ENCODE results near the gene KMT5B.

The KMT5B gene

DNA sequence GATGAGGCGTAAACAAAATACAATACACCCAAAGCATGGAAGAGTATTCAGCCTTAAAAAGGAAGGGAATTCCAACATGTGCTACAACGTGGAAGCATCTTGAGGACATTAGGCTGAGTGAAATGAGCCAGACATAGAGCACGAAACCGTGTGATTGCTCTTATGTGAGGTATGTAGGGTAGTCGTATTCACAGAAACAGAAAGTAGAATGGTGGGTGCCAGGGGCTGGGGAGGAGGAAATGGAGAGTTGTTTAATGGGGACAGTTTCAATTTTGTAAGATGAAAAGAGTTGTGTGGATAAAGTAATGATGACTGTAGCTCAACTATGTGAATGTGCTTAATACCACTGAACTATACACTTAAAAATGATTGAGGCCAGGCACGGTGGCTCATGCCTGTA lies 10.2 kb upstream of the KMT5B start:
- H3K27ac ChIP-seq (ENCODE audit: insufficient read depth in 1 of 2, low read depth in 1 of 2, low read length in 2 of 2, poor library complexity in 1 of 2, severe bottlenecking in 2 of 2) = no peak overlapping the region
- H3K36me3 ChIP-seq (ENCODE audit: control insufficient read depth in 4 of 4, insufficient read depth in 4 of 4, low read length in 3 of 4) = no peaks in the 10 kb centered on the region
- WGBS (ENCODE audit: insufficient coverage) = 84% methylated on average over 5 of the region's 6 CpGs
- no peak for DNase-seq
- no peaks in the 10 kb centered on the region for H3K27me3 ChIP-seq (replicated peaks in 2 of 5; ENCODE audit: control insufficient read depth in 4 of 5, insufficient read depth in 5 of 5, low read length in 4 of 5)
- ChIA-PET CTCF (no interaction called here), POLR2A (no interaction called here)
- peaks cover 0 to 7% (median 5%) of the 10 kb centered on the region in 4 experiments for H3K4me1 ChIP-seq (ENCODE audit: control extremely low read depth in 1 of 4, control insufficient read depth in 4 of 4, insufficient read depth in 4 of 4, low read length in 3 of 4)
- H3K9me3 ChIP-seq (ENCODE audit: control extremely low read depth in 1 of 5, control insufficient read depth in 4 of 5, insufficient read depth in 2 of 5, low read depth in 1 of 5, low read length in 4 of 5) = no peaks in the 10 kb centered on the region
- no peak overlapping the region for H3K4me3 ChIP-seq (ENCODE audit: control insufficient read depth in 1 of 7, extremely low read depth in 1 of 7, insufficient read depth in 4 of 7, low read depth in 2 of 7, low read length in 6 of 7)

GRCh38 chr11:68221406-68221805 lies 8.3 kb upstream of the KMT5B start:
- Histone ChIP-seq H3K4me3 (ENCODE audit: control insufficient read depth in 1 of 7, extremely low read depth in 1 of 7, insufficient read depth in 4 of 7, low read depth in 2 of 7, low read length in 6 of 7) (no peak overlapping the region), H3K27me3 (replicated peaks in 2 of 5; ENCODE audit: control insufficient read depth in 4 of 5, insufficient read depth in 5 of 5, low read length in 4 of 5) (no peaks in the 10 kb centered on the region), H3K36me3 (ENCODE audit: control insufficient read depth in 4 of 4, insufficient read depth in 4 of 4, low read length in 3 of 4) (no peaks in the 10 kb centered on the region), H3K9me3 (ENCODE audit: control extremely low read depth in 1 of 5, control insufficient read depth in 4 of 5, insufficient read depth in 2 of 5, low read depth in 1 of 5, low read length in 4 of 5) (no peaks in the 10 kb centered on the region), H3K27ac (ENCODE audit: insufficient read depth in 1 of 2, low read depth in 1 of 2, low read length in 2 of 2, poor library complexity in 1 of 2, severe bottlenecking in 2 of 2) (no peak overlapping the region), H3K4me1 (ENCODE audit: control extremely low read depth in 1 of 4, control insufficient read depth in 4 of 4, insufficient read depth in 4 of 4, low read length in 3 of 4) (peaks cover 0 to 7% (median 5%) of the 10 kb centered on the region in 4 experiments)
- WGBS (ENCODE audit: insufficient coverage) = 100% methylated on average over 3 of the region's 5 CpGs
- POLR2A ChIA-PET = no interaction called here
- CTCF ChIA-PET = interaction anchor here (1.0 kb wide), 1 partner anchor 13 kb away, joined by 3 read pairs; no protein-coding TSS in a partner anchor
- no peak for DNase-seq

DNA sequence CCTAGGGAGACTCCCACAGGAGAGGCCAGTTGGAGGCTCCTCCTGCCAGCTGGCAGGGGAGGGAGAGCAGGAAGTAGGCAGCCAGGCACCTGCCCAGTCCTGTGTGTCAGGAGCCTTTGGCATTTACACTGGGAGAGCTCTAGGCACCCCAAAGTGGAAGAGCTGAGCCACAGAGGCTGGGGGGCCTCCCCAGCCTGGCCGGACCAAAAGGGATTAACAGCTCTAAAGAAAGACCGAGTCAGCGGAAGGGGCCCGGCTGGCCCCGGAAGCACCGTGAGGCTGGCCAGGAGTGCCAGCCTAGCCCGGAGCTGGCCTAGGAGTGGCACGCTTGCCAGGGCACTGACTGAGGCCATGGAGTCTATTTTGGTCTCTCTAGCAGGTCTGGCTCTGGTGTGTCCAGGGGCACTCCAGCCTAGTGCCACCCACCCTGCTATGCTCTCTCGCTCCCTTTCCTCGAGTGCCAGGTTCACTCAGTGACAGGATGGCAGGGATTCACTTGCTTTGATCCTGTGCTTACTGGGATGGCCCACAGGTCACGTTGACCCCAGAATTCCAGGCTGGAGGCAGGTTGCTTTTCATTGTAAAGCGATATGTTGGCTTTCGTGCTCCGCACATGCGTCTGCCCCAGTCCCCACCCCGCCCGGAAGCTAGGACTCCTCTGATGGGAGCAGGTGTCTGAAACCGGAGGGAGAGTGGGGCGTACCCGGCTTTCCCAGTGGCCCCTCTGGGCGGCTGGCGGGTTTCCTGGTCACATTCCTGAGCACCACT lies 3.3 kb upstream of the KMT5B start:
- ChIA-PET POLR2A (no interaction called here), CTCF (interaction anchor here (0.6 to 1.6 kb wide), 2 partner anchors 41 to 90 kb away, joined by 3 read pairs; no protein-coding TSS in a partner anchor)
- H3K27me3 ChIP-seq (replicated peaks in 2 of 5; ENCODE audit: control insufficient read depth in 4 of 5, insufficient read depth in 5 of 5, low read length in 4 of 5) = peaks cover 0 to 6% (median 0%) of the 10 kb centered on the region in 5 experiments
- no peaks in the 10 kb centered on the region for H3K36me3 ChIP-seq (ENCODE audit: control insufficient read depth in 4 of 4, insufficient read depth in 4 of 4, low read length in 3 of 4)
- no peaks in the 10 kb centered on the region for H3K9me3 ChIP-seq (ENCODE audit: control extremely low read depth in 1 of 5, control insufficient read depth in 4 of 5, insufficient read depth in 2 of 5, low read depth in 1 of 5, low read length in 4 of 5)
- H3K4me1 ChIP-seq (ENCODE audit: control extremely low read depth in 1 of 4, control insufficient read depth in 4 of 4, insufficient read depth in 4 of 4, low read length in 3 of 4) = peaks cover 9 to 31% (median 29%) of the 10 kb centered on the region in 4 experiments
- H3K4me3 ChIP-seq (ENCODE audit: control insufficient read depth in 1 of 7, extremely low read depth in 1 of 7, insufficient read depth in 4 of 7, low read depth in 2 of 7, low read length in 6 of 7) = no peak overlapping the region
- no peak overlapping the region for H3K27ac ChIP-seq (ENCODE audit: insufficient read depth in 1 of 2, low read depth in 1 of 2, low read length in 2 of 2, poor library complexity in 1 of 2, severe bottlenecking in 2 of 2)
- WGBS (ENCODE audit: insufficient coverage) = 98% methylated on average over 16 of the region's 22 CpGs
- no peak for DNase-seq

DNA sequence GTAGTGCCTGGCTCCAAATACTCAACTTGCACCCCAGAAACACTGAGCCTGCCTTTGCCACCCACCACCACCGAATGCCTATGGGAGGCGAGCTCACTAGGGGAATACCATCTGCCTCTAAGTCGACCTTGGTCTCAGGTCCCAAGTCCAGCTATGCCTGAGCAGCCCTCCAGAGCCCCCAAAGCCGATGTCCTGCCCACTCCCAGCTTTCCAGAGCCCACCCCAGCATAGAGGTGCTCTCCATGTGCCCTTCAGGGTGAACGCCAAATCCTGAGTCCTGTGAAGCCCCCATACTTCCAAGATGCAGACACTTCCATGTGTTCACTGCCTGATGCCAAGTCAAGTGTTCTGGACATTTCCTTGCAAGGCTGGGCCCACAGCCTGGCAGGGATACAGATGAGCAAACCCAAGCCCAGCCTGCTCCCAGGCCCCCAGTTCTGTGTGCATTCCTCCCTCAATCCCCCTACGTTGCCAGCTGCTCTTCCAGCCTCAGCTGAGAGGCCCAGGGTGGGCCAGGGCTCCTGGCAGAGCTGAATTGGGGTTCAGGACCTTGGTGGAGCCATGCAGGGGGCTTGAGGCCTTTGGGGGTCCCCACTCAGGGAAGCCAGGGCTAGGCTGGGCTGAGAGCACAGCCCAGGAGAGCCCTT lies 2.6 kb upstream of the KMT5B start:
- Histone ChIP-seq H3K4me1 (ENCODE audit: control extremely low read depth in 1 of 4, control insufficient read depth in 4 of 4, insufficient read depth in 4 of 4, low read length in 3 of 4) (peaks cover 12 to 36% (median 32%) of the 10 kb centered on the region in 4 experiments), H3K27me3 (replicated peaks in 2 of 5; ENCODE audit: control insufficient read depth in 4 of 5, insufficient read depth in 5 of 5, low read length in 4 of 5) (peaks cover 0 to 6% (median 0%) of the 10 kb centered on the region in 5 experiments), H3K36me3 (ENCODE audit: control insufficient read depth in 4 of 4, insufficient read depth in 4 of 4, low read length in 3 of 4) (no peaks in the 10 kb centered on the region), H3K4me3 (ENCODE audit: control insufficient read depth in 1 of 7, extremely low read depth in 1 of 7, insufficient read depth in 4 of 7, low read depth in 2 of 7, low read length in 6 of 7) (no peak overlapping the region), H3K9me3 (ENCODE audit: control extremely low read depth in 1 of 5, control insufficient read depth in 4 of 5, insufficient read depth in 2 of 5, low read depth in 1 of 5, low read length in 4 of 5) (no peaks in the 10 kb centered on the region), H3K27ac (ENCODE audit: insufficient read depth in 1 of 2, low read depth in 1 of 2, low read length in 2 of 2, poor library complexity in 1 of 2, severe bottlenecking in 2 of 2) (no peak overlapping the region)
- WGBS (ENCODE audit: insufficient coverage) = 93% methylated on average over 6 of the region's 6 CpGs
- CTCF ChIA-PET = interaction anchor here (0.8 to 1.6 kb wide), 3 partner anchors 13 to 57 kb away, joined by 3 read pairs; partner anchors contain the start of gene C11orf24
- POLR2A ChIA-PET = interaction anchor here (1.7 kb wide), 1 partner anchor 10 kb away, joined by 7 read pairs; no protein-coding TSS in a partner anchor
- DNase-seq = no peak

GRCh38 chr11:68215087-68215445 lies 2.0 kb upstream of the KMT5B start:
- ChIA-PET POLR2A (interaction anchor here (1.7 kb wide), 1 partner anchor 10 kb away, joined by 7 read pairs; no protein-coding TSS in a partner anchor), CTCF (interaction anchor here (0.8 to 1.6 kb wide), 3 partner anchors 13 to 57 kb away, joined by 3 read pairs; partner anchors contain the start of gene C11orf24)
- DNase-seq = peak in 2 of 3 donors; percentile 68 to 76
- Histone ChIP-seq H3K4me3 (ENCODE audit: control insufficient read depth in 1 of 7, extremely low read depth in 1 of 7, insufficient read depth in 4 of 7, low read depth in 2 of 7, low read length in 6 of 7) (peak overlapping the region in 1 of 7 experiments; percentile 75), H3K36me3 (ENCODE audit: control insufficient read depth in 4 of 4, insufficient read depth in 4 of 4, low read length in 3 of 4) (no peaks in the 10 kb centered on the region), H3K27me3 (replicated peaks in 2 of 5; ENCODE audit: control insufficient read depth in 4 of 5, insufficient read depth in 5 of 5, low read length in 4 of 5) (peaks cover 0 to 6% (median 0%) of the 10 kb centered on the region in 5 experiments), H3K27ac (ENCODE audit: insufficient read depth in 1 of 2, low read depth in 1 of 2, low read length in 2 of 2, poor library complexity in 1 of 2, severe bottlenecking in 2 of 2) (no peak overlapping the region), H3K9me3 (ENCODE audit: control extremely low read depth in 1 of 5, control insufficient read depth in 4 of 5, insufficient read depth in 2 of 5, low read depth in 1 of 5, low read length in 4 of 5) (no peaks in the 10 kb centered on the region), H3K4me1 (ENCODE audit: control extremely low read depth in 1 of 4, control insufficient read depth in 4 of 4, insufficient read depth in 4 of 4, low read length in 3 of 4) (peaks cover 12 to 42% (median 32%) of the 10 kb centered on the region in 4 experiments)
- 63% methylated on average over 13 of the region's 15 CpGs for WGBS (ENCODE audit: insufficient coverage)

- H3K9me3 ChIP-seq (ENCODE audit: control extremely low read depth in 1 of 5, control insufficient read depth in 4 of 5, insufficient read depth in 2 of 5, low read depth in 1 of 5, low read length in 4 of 5) = no peaks in the 10 kb centered on the region
- ChIA-PET POLR2A (interaction anchor here (1.7 kb wide), 1 partner anchor 11 kb away, joined by 7 read pairs; no protein-coding TSS in a partner anchor), CTCF (interaction anchor here (0.8 to 1.6 kb wide), 3 partner anchors 14 to 58 kb away, joined by 3 read pairs; partner anchors contain the start of gene C11orf24)
- H3K27ac ChIP-seq (ENCODE audit: insufficient read depth in 1 of 2, low read depth in 1 of 2, low read length in 2 of 2, poor library complexity in 1 of 2, severe bottlenecking in 2 of 2) = peak overlapping the region; percentile 83 to 95
- H3K4me1 ChIP-seq (ENCODE audit: control extremely low read depth in 1 of 4, control insufficient read depth in 4 of 4, insufficient read depth in 4 of 4, low read length in 3 of 4) = peaks cover 12 to 39% (median 27%) of the 10 kb centered on the region in 4 experiments
- H3K27me3 ChIP-seq (replicated peaks in 2 of 5; ENCODE audit: control insufficient read depth in 4 of 5, insufficient read depth in 5 of 5, low read length in 4 of 5) = peaks cover 0 to 6% (median 0%) of the 10 kb centered on the region in 5 experiments
- no peaks in the 10 kb centered on the region for H3K36me3 ChIP-seq (ENCODE audit: control insufficient read depth in 4 of 4, insufficient read depth in 4 of 4, low read length in 3 of 4)
- DNase-seq = no peak
- 14% methylated on average over 47 of the region's 58 CpGs for WGBS (ENCODE audit: insufficient coverage)
- H3K4me3 ChIP-seq (ENCODE audit: control insufficient read depth in 1 of 7, extremely low read depth in 1 of 7, insufficient read depth in 4 of 7, low read depth in 2 of 7, low read length in 6 of 7) = peak overlapping the region; percentile 62 to 91 (median 75)
These were observed 1.3 kb upstream of the KMT5B start for GRCh38 chr11:68214173-68215086.

Measured in common myeloid progenitor, CD34-positive (primary cell).